NCI-H345 treated with DMSO at 0.1 percent for 48 hours (cell line): ENCODE results near the gene SRPX2.

Experiments
- DNase-seq: peaks from one replicate; lab custom pipeline; 2025; ENCODE audit not compliant: unreplicated experiment; lab: John Stamatoyannopoulos, UW

The SRPX2 gene

GRCh38 chrX:100649550-100650356 is 5.8 kb downstream of the SRPX2 start:
- DNase-seq: no peak

- DNase-seq: no peak
These were observed 6.8 kb downstream of the SRPX2 start for GRCh38 chrX:100650841-100651240.

GRCh38 chrX:100652266-100652665 is 8.3 kb downstream of the SRPX2 start:
- DNase-seq: no peak

DNA sequence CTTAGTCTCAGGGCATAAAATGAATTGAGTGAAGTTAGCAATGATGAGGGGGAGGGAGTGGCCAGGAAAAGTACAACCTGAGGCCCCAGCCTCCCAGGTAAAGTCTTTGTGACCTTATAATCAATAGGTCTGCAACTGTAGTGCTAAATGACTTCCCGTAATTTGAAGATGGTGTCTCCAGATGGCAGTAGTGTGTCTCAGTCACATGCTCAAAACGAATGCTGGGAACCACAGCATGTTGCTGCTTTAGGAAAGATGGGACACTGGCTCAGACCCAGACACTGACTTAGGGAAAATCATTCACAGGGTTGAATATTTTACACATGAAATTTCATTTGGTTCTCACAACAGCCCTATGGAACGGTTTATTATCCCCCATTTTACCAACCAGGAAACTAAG is 10.3 kb downstream of the SRPX2 start:
- no peak for DNase-seq

GRCh38 chrX:100658941-100659381 is 15.0 kb downstream of the SRPX2 start:
- no peak for DNase-seq

DNA sequence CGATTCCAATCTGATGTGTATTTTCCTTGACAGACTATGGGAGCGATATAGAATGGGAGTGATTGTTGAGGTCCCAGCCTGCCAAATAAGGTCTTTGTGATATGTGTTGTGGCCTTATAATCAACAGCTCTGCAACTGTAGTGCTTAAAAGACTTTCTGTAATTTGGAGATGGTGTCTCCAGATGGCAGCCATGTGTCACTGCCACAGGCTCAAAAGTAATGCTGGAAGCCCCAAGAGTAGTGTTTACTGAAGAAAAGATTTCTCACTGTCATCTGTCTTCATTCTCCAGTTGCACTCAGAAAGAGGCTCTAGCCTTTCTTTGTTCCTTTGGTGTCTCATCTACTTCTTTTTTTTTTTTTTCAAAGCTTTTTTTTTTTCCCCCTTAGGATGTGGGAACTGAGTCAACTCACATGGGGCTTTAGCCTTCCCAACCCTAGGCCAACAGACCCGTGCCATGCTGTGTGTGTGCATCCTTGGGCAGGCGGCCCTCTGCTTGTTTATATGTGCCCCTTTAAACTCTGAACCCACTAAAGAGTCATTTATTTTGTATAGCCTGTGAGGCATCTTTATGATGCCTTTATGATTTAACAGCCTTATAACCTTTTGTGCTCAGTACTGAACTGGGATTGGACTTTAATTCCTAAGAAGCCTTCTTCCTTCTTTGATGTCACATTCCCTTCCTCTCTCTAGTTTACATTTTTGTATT is 15.6 kb downstream of the SRPX2 start:
- no peak for DNase-seq

DNA sequence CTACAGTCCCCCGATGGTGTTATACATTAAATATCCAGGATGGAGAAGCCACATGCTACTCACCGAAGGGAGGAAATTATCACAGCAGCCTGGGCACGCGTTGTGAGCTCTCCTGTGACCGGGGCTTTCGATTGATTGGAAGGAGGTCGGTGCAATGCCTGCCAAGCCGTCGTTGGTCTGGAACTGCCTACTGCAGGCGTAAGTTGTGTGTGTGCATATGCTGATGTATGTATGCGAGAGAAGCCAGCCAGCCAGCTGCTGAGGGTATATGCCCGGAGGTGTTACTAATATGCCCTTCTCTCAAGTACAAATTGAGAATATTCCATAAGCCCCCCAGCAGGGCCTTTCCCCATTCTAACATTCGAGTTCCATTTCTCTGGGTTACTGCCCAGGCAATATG is 18.2 kb downstream of the SRPX2 start:
- no peak for DNase-seq

GRCh38 chrX:100662796-100663195 is 18.8 kb downstream of the SRPX2 start:
- no peak for DNase-seq

GRCh38 chrX:100663642-100664041 is 19.6 kb downstream of the SRPX2 start:
- DNase-seq: no peak

GRCh38 chrX:100672966-100673365 is 29.0 kb downstream of the SRPX2 start:
- no peak for DNase-seq

- DNase-seq: no peak
These were observed 29.5 kb downstream of the SRPX2 start for GRCh38 chrX:100673397-100673953.

GRCh38 chrX:100674705-100675104 is 30.7 kb downstream of the SRPX2 start:
- no peak for DNase-seq

- no peak for DNase-seq
These were observed 33.7 kb downstream of the SRPX2 start for GRCh38 chrX:100677611-100678181.

DNA sequence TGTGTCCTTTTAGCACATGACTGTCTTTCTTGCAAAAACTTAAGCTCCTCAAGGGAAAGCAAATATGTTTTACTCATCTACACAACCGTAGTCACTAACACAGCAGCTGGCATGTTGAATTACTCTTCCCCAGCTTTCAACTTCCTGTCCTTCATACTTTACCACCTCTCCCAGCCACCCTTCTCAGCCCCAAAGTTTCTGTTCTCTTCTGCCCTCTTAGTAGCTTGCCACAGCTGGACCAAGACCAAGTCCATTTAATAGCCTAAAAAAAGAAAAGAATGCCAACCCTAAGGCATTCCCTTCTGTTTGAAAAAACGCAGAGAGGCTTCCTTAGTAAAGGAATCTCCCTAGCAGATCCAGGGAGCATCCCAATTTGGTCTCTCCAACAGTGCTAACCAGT is 36.8 kb downstream of the SRPX2 start:
- DNase-seq: no peak

DNA sequence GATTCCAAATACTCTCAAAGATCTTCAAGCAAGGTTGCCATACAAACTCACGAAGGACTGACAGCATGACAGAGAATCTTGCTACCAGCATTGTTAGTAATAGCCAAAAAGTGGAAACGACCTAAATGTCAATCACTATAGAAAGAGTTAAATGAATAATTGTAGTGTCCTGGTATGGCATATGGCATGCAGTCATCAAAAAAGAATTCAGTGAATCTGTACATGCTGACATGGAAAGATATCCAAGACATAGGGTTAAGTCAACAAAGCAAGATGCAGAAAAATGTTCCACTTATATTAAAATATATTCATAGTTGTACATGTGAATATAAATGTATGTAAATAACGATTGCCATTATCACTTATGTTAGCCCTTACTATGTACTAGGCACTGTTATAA is 37.6 kb downstream of the SRPX2 start:
- DNase-seq: no peak

DNA sequence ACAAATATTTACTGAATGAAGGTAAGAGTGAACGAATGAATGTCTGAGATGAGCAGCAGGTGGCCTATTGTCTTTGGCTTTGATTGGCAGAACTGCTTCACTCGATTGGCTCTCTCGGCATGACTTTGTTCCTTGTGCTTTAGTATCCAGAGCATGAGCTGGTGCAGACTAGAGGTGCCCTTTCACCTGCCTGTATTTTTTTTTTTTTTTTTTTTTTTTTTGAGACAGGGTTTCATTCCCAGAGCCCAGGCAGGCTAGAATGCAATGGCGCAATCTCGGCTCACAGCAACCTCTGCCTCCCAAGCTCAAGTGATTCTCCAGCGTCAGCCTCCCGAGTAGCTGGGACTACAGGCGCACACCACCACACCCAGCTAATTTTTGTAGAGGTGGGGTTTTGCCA is 38.9 kb downstream of the SRPX2 start:
- DNase-seq: no peak

DNA sequence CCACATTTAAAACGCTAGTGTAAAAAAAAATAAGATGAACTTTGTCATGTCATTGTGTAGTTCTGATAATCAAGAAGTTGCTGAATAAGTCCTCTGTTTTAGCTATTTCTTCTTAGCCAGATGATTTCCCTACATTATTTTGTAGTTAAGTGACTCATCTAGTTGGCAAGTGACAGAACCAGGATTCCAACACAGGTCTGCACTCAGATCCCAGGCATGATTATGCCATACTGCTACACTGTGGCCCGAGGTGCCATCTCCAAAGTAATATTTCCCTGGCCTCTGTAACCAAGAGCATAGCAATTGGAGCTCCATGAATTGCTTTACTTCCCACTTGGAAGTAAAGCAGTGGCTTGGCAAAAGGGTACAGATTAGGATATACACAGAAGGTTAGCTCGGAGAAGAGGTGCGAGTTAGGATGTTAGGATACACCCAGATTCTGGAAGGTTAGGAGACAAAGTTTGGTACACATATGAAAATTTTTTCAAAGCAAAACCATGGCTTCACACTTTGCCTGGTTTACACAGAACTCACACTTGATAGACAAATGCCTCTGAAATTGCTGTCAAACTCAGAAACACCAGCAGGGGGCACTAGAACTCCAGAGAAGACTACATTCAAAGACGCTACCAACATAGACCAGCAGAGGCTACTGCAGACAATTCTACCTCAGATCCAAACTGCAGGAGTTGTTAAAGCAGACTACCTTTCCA is 41.4 kb downstream of the SRPX2 start:
- peak; percentile 37 for DNase-seq

DNA sequence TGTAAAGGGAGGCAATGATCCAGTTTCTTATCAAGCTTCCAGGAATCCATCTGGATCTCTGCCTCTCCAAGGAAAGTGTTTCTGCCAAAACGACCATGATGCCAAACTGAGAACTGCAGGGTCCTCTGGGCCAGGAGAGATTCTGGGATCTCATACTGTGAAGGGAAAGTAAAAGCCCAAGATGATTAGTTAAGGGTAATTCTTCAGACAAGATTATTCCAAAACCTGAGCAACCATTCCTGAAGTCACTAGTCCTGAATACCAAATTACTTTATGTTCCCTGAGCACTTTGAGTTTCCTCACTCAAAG is 42.0 kb downstream of the SRPX2 start:
- DNase-seq: no peak

DNA sequence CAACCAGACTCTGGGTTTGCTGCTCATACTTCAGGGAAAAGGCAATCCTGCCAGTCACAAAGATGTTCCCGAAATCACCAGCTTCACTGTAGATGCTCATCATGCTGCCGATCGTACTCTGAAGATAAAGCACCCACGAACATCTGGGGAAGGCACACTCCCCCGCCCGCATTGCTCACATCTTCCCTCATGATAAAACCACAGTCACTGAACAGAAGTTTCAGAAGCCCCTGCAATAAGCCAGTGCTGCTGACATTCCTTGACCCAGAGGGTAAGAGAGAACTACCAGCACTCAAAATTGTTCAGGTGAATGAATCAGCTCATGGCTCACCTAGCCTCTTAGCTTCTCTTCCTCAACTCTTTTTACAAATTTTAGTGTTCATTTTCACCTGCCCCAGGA is 43.1 kb downstream of the SRPX2 start:
- no peak for DNase-seq

- DNase-seq: no peak
These were observed 43.5 kb downstream of the SRPX2 start for GRCh38 chrX:100687546-100687945.

GRCh38 chrX:100695302-100695701 is 51.3 kb downstream of the SRPX2 start:
- no peak for DNase-seq
